Spleen (tissue), 7 donors: ENCODE data around the gene OPCML.

Experiments
- POLR2A ChIP-seq, 3 donors: fragments of 450-650 bp; IDR thresholded peaks; one replicate each; pipeline ENCODE4 v1.5.1; 2017; ENCODE audit warnings: antibody characterized with exemption in 3 of 3, mild to moderate bottlenecking in 1 of 3
- POLR2AphosphoS5 ChIP-seq, 3 donors: sonication (generic); formaldehyde crosslinking; IDR thresholded peaks; one replicate each; pipeline ENCODE4 v1.5.1; 2017; ENCODE audit warnings: antibody characterized with exemption in 3 of 3
- TF ChIP-seq, protein P1 (sequence below), 11 experiments: fragments of 200-600 bp in 7 of 11; fragments of 450-650 bp in 4 of 11; sonication (generic) in 4 of 11; IDR thresholded peaks in 8 of 11; conservative IDR thresholded peaks in 3 of 11; 1 replicate in 7 of 11; 2 replicates in 4 of 11; pipeline versions ENCODE4 v1.4.0 to v1.8.0; 2016 to 2021; ENCODE audit warnings: antibody characterized with exemption in 11 of 11, inconsistent platforms in 4 of 11, mild to moderate bottlenecking in 1 of 11
- donor health status: DM: no; HTN: no; CAD: no; lungs with moderate emphysema.
- donor health status: DM: no; HTN: no; CAD: no.
- donor health status: DM: no; HTN: no; CAD: no.

DNA sequence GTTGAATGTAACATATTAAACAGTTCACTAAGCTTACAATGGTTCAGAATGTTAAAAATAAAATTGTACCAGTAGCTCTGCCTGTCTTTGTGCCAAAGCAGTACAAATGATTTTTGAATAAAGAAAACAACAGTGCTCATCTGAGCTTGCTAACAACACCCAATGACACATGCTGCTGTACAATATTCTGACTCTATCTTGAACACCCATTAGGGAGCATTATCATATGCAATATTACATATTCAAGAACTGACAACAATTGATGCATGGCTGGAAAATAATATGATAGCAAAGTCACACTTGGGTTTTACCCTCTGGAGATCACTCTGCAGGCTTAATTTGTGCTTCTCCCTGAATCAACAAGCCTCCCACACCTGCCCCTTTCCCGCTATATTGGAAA lies 953.7 kb downstream of the OPCML start:
- TF ChIP-seq, protein P1, sequence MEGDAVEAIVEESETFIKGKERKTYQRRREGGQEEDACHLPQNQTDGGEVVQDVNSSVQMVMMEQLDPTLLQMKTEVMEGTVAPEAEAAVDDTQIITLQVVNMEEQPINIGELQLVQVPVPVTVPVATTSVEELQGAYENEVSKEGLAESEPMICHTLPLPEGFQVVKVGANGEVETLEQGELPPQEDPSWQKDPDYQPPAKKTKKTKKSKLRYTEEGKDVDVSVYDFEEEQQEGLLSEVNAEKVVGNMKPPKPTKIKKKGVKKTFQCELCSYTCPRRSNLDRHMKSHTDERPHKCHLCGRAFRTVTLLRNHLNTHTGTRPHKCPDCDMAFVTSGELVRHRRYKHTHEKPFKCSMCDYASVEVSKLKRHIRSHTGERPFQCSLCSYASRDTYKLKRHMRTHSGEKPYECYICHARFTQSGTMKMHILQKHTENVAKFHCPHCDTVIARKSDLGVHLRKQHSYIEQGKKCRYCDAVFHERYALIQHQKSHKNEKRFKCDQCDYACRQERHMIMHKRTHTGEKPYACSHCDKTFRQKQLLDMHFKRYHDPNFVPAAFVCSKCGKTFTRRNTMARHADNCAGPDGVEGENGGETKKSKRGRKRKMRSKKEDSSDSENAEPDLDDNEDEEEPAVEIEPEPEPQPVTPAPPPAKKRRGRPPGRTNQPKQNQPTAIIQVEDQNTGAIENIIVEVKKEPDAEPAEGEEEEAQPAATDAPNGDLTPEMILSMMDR (IDR thresholded peaks at IDR 0.05 in 8 of 11, conservative IDR thresholded peaks at IDR 0.05 in 3 of 11) = no peak
- no peak for TF ChIP-seq POLR2AphosphoS5 (IDR thresholded peaks at IDR 0.05)
- TF ChIP-seq POLR2A (IDR thresholded peaks at IDR 0.05) = no peak
